ENCODE measurements around the gene PSMB5.

DNA sequence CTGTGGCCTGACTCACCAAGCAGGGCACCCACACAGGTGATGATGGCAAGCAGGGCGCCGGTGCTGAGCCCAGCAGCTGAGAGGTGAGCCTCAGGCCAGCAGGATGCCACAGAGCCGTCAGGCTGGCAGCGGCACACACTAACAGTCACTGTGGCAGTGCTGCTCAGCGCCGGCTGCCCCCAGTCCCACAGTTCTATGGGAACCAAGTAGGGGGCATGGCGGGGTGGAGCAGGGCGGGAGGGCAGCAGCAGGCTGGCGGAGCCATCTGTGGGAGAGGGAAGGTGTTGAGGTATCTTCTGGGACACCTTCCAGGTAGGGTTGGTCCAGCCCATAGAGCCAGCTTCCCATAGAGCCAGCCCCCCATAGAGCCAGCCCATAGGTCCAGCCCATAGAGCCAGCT, 14.3 kb upstream of the PSMB5 start:
- TF ChIP-seq, protein P1, sequence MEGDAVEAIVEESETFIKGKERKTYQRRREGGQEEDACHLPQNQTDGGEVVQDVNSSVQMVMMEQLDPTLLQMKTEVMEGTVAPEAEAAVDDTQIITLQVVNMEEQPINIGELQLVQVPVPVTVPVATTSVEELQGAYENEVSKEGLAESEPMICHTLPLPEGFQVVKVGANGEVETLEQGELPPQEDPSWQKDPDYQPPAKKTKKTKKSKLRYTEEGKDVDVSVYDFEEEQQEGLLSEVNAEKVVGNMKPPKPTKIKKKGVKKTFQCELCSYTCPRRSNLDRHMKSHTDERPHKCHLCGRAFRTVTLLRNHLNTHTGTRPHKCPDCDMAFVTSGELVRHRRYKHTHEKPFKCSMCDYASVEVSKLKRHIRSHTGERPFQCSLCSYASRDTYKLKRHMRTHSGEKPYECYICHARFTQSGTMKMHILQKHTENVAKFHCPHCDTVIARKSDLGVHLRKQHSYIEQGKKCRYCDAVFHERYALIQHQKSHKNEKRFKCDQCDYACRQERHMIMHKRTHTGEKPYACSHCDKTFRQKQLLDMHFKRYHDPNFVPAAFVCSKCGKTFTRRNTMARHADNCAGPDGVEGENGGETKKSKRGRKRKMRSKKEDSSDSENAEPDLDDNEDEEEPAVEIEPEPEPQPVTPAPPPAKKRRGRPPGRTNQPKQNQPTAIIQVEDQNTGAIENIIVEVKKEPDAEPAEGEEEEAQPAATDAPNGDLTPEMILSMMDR (IDR thresholded peaks at IDR 0.05 in 4 of 5, conservative IDR thresholded peaks at IDR 0.05 in 1 of 5), result no peak
- no peak for TF ChIP-seq POLR2A (IDR thresholded peaks at IDR 0.05)

All from gastrocnemius medialis (tissue), 4 donors.